Endothelial cell of umbilical vein (primary cell): ENCODE data around the gene STRBP. TPM values are rescaled to one million over a fixed set of nuclear protein-coding genes. Genes with fewer than 3 reads are reported as not detected.

ENCODE experiments used
- BruUV-seq: library from RNA; stranded (reverse); fragments of 400-500 nt; replicated peaks from 2 replicates; lab custom pipeline; 2021; lab: Mats Ljungman, UMichigan
- CTCF ChIA-PET: fragments of 300-600, 350-600 bp; sonication (Branson Sonifier 250); formaldehyde crosslinking; loops from one replicate; lab custom pipeline; 2021; ENCODE audit warnings: antibody characterized with exemption, inconsistent platforms; lab: Charles Lee
- POLR2A ChIA-PET: fragments of 300-600, 350-600 bp; sonication (Branson Sonifier 250); formaldehyde crosslinking; loops from one replicate; lab custom pipeline; 2021; ENCODE audit warnings: antibody characterized with exemption, inconsistent platforms; lab: Charles Lee
- DNase-seq: peaks from one replicate; pipeline ENCODE4 v3.0.0-alpha.2; 2011; ENCODE audit warnings: low read depth, low spot score
- FAIRE-seq: peaks from 2 replicates; lab custom pipeline; 2011; peaks lifted over from hg19 to GRCh38; lab: Jason Lieb, UNC
- H2AFZ ChIP-seq: 2 replicates; pipeline ENCODE4 v1.6.0; 2012; ENCODE audit warnings: low read depth, low read length, control low read depth, inconsistent platforms
- H3K27ac ChIP-seq: 2 replicates; pipeline ENCODE4 v1.5.1; 2011; ENCODE audit warnings: low read depth, mild to moderate bottlenecking, control low read depth, low read length, moderate library complexity; ENCODE audit not compliant: insufficient read depth
- H3K27me3 ChIP-seq, 2 experiments: 2 replicates each; pipeline versions ENCODE4 v1.6.0 to v1.6.1; 2011; ENCODE audit warnings: low read length in 2 of 2, mixed read lengths in 1 of 2; ENCODE audit not compliant: control insufficient read depth in 2 of 2, insufficient read depth in 2 of 2
- H3K36me3 ChIP-seq, 2 experiments: 2 replicates in 1 of 2; 3 replicates in 1 of 2; pipeline ENCODE4 v1.5.1; 2011; ENCODE audit warnings: low read length in 2 of 2, mild to moderate bottlenecking in 1 of 2, moderate library complexity in 1 of 2; ENCODE audit not compliant: control insufficient read depth in 2 of 2, insufficient read depth in 2 of 2; ENCODE audit errors: extremely low read depth in 1 of 2
- H3K4me1 ChIP-seq: 3 replicates; pipeline ENCODE4 v1.5.1; 2011; ENCODE audit warnings: mild to moderate bottlenecking, low read length; ENCODE audit not compliant: control insufficient read depth, insufficient read depth; ENCODE audit errors: extremely low read depth
- H3K4me2 ChIP-seq: 2 replicates; pipeline ENCODE4 v1.6.1; 2011; ENCODE audit warnings: low read length, control low read depth, mixed read lengths; ENCODE audit not compliant: insufficient read depth
- H3K4me3 ChIP-seq, 3 experiments: fragments of 200-600 bp in 1 of 3; sonication (generic), shearing (Covaris generic) in 1 of 3; replicated peaks in 1 of 3; 2 replicates each; pipeline ENCODE4 v1.5.1; 2011 to 2016; ENCODE audit warnings: control low read depth in 3 of 3, low read length in 3 of 3, mild to moderate bottlenecking in 2 of 3, inconsistent platforms in 1 of 3, low read depth in 1 of 3, moderate library complexity in 1 of 3; ENCODE audit not compliant: insufficient read depth in 1 of 3
- H3K79me2 ChIP-seq: 2 replicates; pipeline ENCODE4 v1.6.0; 2012; ENCODE audit warnings: low read length, inconsistent platforms; ENCODE audit not compliant: control insufficient read depth, insufficient read depth
- H3K9ac ChIP-seq: replicated peaks from 2 replicates; pipeline ENCODE3; 2011; ENCODE audit warnings: low read length, control low read depth; ENCODE audit not compliant: insufficient read depth; ENCODE audit errors: extremely low read depth
- H3K9me1 ChIP-seq: replicated peaks from 3 replicates; pipeline ENCODE4 v1.6.0; 2011; ENCODE audit warnings: mild to moderate bottlenecking, low read length; ENCODE audit not compliant: control insufficient read depth, insufficient read depth; ENCODE audit errors: extremely low read depth
- H3K9me3 ChIP-seq: replicated peaks from 2 replicates; pipeline ENCODE4 v1.5.1; 2012; ENCODE audit warnings: low read length, inconsistent platforms; ENCODE audit not compliant: control insufficient read depth, insufficient read depth
- H4K20me1 ChIP-seq: replicated peaks from 2 replicates; pipeline ENCODE3; 2011; ENCODE audit warnings: mild to moderate bottlenecking, low read length; ENCODE audit not compliant: control insufficient read depth, insufficient read depth; ENCODE audit errors: extremely low read depth
- CTCF ChIP-seq, 2 donors: IDR thresholded peaks; 1 replicate in 1 of 2; 2 replicates in 1 of 2; pipeline ENCODE4 v1.5.1; 2011; ENCODE audit warnings: low read length in 2 of 2, mild to moderate bottlenecking in 2 of 2, moderate library complexity in 2 of 2, control low read depth in 1 of 2, inconsistent platforms in 1 of 2, low read depth in 1 of 2; ENCODE audit not compliant: insufficient read depth in 1 of 2; ENCODE audit errors: extremely low read depth in 1 of 2
- EZH2 ChIP-seq: IDR thresholded peaks from 2 replicates; pipeline ENCODE4 v1.6.1; 2012; ENCODE audit warnings: borderline replicate concordance, low read depth, mild to moderate bottlenecking, moderate library complexity, low read length, inconsistent platforms; ENCODE audit not compliant: severe bottlenecking
- FOS ChIP-seq: IDR thresholded peaks from 2 replicates; pipeline ENCODE4 v1.6.1; 2011; ENCODE audit warnings: mild to moderate bottlenecking, low read length, moderate library complexity, borderline replicate concordance; ENCODE audit not compliant: insufficient read depth
- GATA2 ChIP-seq: IDR thresholded peaks from 2 replicates; pipeline ENCODE4 v1.7.0; 2011; ENCODE audit warnings: low read depth, mild to moderate bottlenecking, moderate library complexity, mixed read lengths, low read length; ENCODE audit not compliant: insufficient read length, insufficient read depth
- JUN ChIP-seq: IDR thresholded peaks from 2 replicates; pipeline ENCODE4 v1.6.1; 2011; ENCODE audit warnings: borderline replicate concordance, low read depth; ENCODE audit not compliant: insufficient read length, insufficient read depth
- MYC ChIP-seq: IDR thresholded peaks from one replicate; pipeline ENCODE4 v1.6.1; 2011; ENCODE audit warnings: mild to moderate bottlenecking, low read depth, low read length
- POLR2A ChIP-seq: IDR thresholded peaks from 2 replicates; pipeline ENCODE4 v1.6.1; 2012; ENCODE audit warnings: low read depth, mild to moderate bottlenecking, control low read depth, low read length
- POLR2AphosphoS5 ChIP-seq: IDR thresholded peaks from 2 replicates; pipeline ENCODE4 v1.6.1; 2012; ENCODE audit warnings: low read depth, mild to moderate bottlenecking, control low read depth, low read length, moderate library complexity; ENCODE audit not compliant: insufficient read depth
- dilution Hi-C: fragments of 300-500 bp; cut with MboI; formaldehyde crosslinking; loops from one replicate; pipeline ENCODE4 v1.15.0; 2019; ENCODE audit warnings: low sequenced_read_pairs; ENCODE audit not compliant: extremely low pct_ligation_motif_present
- intact Hi-C: fragments of 100-400 bp; cut with micrococcal nuclease; formaldehyde crosslinking; loops from one replicate; pipeline ENCODE4 v1.10.0; 2022
- polyA plus RNA-seq, 4 experiments: library from polyadenylated mRNA; depleted of rRNA in 3 of 4; stranded (reverse) in 3 of 4; unstranded in 1 of 4; fragments of >200 nt; gene quantifications; 2 replicates each; pipeline versions ENCODE4 v1.2.1 to v1.2.3, GENCODE V29; 2011 to 2012; ENCODE audit warnings: missing spikeins in 1 of 4
- total RNA-seq: library from RNA; stranded (reverse); gene quantifications from 2 replicates; pipeline ENCODE4 v1.2.3, GENCODE V29; 2021
- TF ChIP-seq, protein P1 (sequence below): IDR thresholded peaks from 2 replicates; pipeline ENCODE4 v1.6.1; 2011; ENCODE audit not compliant: insufficient read depth, insufficient read length

The STRBP gene
- total and polyA plus RNA-seq, 2 donors (not counting 3 experiments of a cell fraction or from before 2014, with no cell fraction given) = 7.7 to 15.4 TPM

GRCh38 chr9:123121457-123121856 is 146.9 kb downstream of the STRBP start:
- POLR2A ChIA-PET = no interaction called here

More at GRCh38 chr9:123121457-123121856, 146.9 kb downstream of the STRBP start:
- no peaks in the 10 kb centered on the region for H3K9me1 ChIP-seq
- no peaks in the 10 kb centered on the region for H4K20me1 ChIP-seq
- FAIRE-seq (no peak), DNase-seq (no peak)
- CTCF ChIA-PET = interaction anchor here (1.2 to 3.8 kb wide), 3 partner anchors 10 to 104 kb away, joined by 3 to 18 read pairs (median 4); no protein-coding TSS in a partner anchor
- BruUV-seq = no TSS peak
- H3K4me1 ChIP-seq = no peaks in the 10 kb centered on the region
- intact Hi-C loops (loop anchor here (2.0 kb wide), 1 partner anchor 21 kb away; no protein-coding TSS in a partner anchor), dilution Hi-C loops (no loop called here)
- H3K79me2 ChIP-seq = no peaks in the 10 kb centered on the region
- no peak overlapping the region for H3K9ac ChIP-seq
- no peak overlapping the region for H3K4me2 ChIP-seq
- no peaks in the 10 kb centered on the region for H3K27me3 ChIP-seq
- H2AFZ ChIP-seq = no peak overlapping the region
- H3K27ac ChIP-seq = no peak overlapping the region
- no peak overlapping the region for H3K4me3 ChIP-seq
- H3K9me3 ChIP-seq = no peaks in the 10 kb centered on the region
- no peak for TF ChIP-seq MYC
- TF ChIP-seq, protein P1, sequence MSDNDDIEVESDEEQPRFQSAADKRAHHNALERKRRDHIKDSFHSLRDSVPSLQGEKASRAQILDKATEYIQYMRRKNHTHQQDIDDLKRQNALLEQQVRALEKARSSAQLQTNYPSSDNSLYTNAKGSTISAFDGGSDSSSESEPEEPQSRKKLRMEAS = no peak
- TF ChIP-seq POLR2A = no peak
- TF ChIP-seq FOS = no peak
- TF ChIP-seq CTCF (IDR thresholded peaks at IDR 0.05; ENCODE audit: extremely low read depth in 1 of 2, insufficient read depth in 1 of 2, low read depth in 1 of 2, low read length in 2 of 2) = no peak
- no peak for TF ChIP-seq JUN
- no peak for TF ChIP-seq GATA2
- TF ChIP-seq EZH2 = no peak
- TF ChIP-seq POLR2AphosphoS5 = no peak
- no peaks in the 10 kb centered on the region for H3K36me3 ChIP-seq
